SK-N-SH (cell line): ENCODE data around the gene VWA3B. TPM values are rescaled to one million over a fixed set of nuclear protein-coding genes. Genes with fewer than 3 reads are reported as not detected.

Experiments used
- CTCF ChIA-PET: fragments of 300-600, 350-600 bp; formaldehyde crosslinking; extraction: SDS; loops from one replicate; lab custom pipeline; 2021; lab: Yijun Ruan, JAX
- POLR2A ChIA-PET: fragments of 350-600 bp; sonication (Branson Sonifier 250); formaldehyde crosslinking; extraction: SDS; loops from one replicate; lab custom pipeline; 2020; ENCODE audit warnings: antibody characterized with exemption, inconsistent platforms; lab: Yijun Ruan, JAX
- DNase-seq: peaks from one replicate; pipeline ENCODE4 v3.0.0; 2012
- H2AFZ ChIP-seq: fragments of 200-600 bp; sonication (generic); 2 replicates; pipeline ENCODE4 v1.8.1; 2016; ENCODE audit warnings: antibody characterized with exemption, mild to moderate bottlenecking, low read depth
- H3F3A ChIP-seq: fragments of 200-600 bp; sonication (generic); replicated peaks from 2 replicates; pipeline ENCODE3; 2016; ENCODE audit warnings: antibody characterized with exemption, mild to moderate bottlenecking; ENCODE audit not compliant: insufficient read depth
- H3K27ac ChIP-seq, 2 experiments: fragments of 200-500 bp in 1 of 2; fragments of 200-600 bp in 1 of 2; sonication (Bioruptor generic) in 1 of 2; sonication (generic), shearing (Covaris generic) in 1 of 2; 2 replicates each; pipeline versions ENCODE4 v1.5.1 to v1.6.1; 2014 to 2016; ENCODE audit warnings: low read depth in 2 of 2, inconsistent platforms in 1 of 2, low read length in 1 of 2, mild to moderate bottlenecking in 1 of 2, mixed read lengths in 1 of 2
- H3K27me3 ChIP-seq: fragments of 200-600 bp; sonication (generic), shearing (Covaris generic); 2 replicates; pipeline ENCODE4 v1.6.1; 2016; ENCODE audit warnings: mixed run types; ENCODE audit not compliant: insufficient read depth
- H3K36me3 ChIP-seq, 2 experiments: fragments of 200-500 bp in 1 of 2; fragments of 200-600 bp in 1 of 2; sonication (Bioruptor generic) in 1 of 2; sonication (generic) in 1 of 2; replicated peaks in 1 of 2; 2 replicates each; pipeline versions ENCODE3 to v1.5.1; 2014 to 2016; ENCODE audit warnings: low read length in 1 of 2, mild to moderate bottlenecking in 1 of 2; ENCODE audit not compliant: insufficient read depth in 2 of 2, control insufficient read depth in 1 of 2
- H3K4me1 ChIP-seq, 2 experiments: fragments of 200-500 bp in 1 of 2; fragments of 200-600 bp in 1 of 2; sonication (Bioruptor generic) in 1 of 2; sonication (generic), shearing (Covaris generic) in 1 of 2; 2 replicates each; pipeline versions ENCODE4 v1.5.1 to v1.6.1; 2014 to 2016; ENCODE audit warnings: low read depth in 1 of 2, low read length in 1 of 2, mixed run types in 1 of 2; ENCODE audit not compliant: insufficient read depth in 2 of 2, control insufficient read depth in 1 of 2
- H3K4me2 ChIP-seq: fragments of 200-600 bp; sonication (generic), shearing (Covaris generic); 2 replicates; pipeline ENCODE4 v1.6.1; 2017; ENCODE audit warnings: mixed run types
- H3K4me3 ChIP-seq, 2 experiments: fragments of 200-500 bp in 1 of 2; fragments of 200-600 bp in 1 of 2; sonication (Bioruptor generic) in 1 of 2; sonication (generic), shearing (Covaris generic) in 1 of 2; 2 replicates each; pipeline versions ENCODE4 v1.5.1 to v1.8.1; 2014 to 2016; ENCODE audit warnings: low read depth in 2 of 2, inconsistent platforms in 1 of 2, low read length in 1 of 2, mild to moderate bottlenecking in 1 of 2, mixed read lengths in 1 of 2, moderate library complexity in 1 of 2
- H3K79me2 ChIP-seq: fragments of 200-600 bp; sonication (generic); 2 replicates; pipeline ENCODE4 v1.8.1; 2017; ENCODE audit warnings: mild to moderate bottlenecking; ENCODE audit not compliant: insufficient read depth
- H3K9ac ChIP-seq: fragments of 200-600 bp; sonication (generic); 2 replicates; pipeline ENCODE4 v1.6.1; 2017; ENCODE audit warnings: mixed run types
- H3K9me2 ChIP-seq: fragments of 200-600 bp; sonication (generic); 2 replicates; pipeline ENCODE4 v1.6.1; 2017; ENCODE audit warnings: mixed run types
- H3K9me3 ChIP-seq: fragments of 200-600 bp; sonication (generic); 2 replicates; pipeline ENCODE4 v1.6.1; 2017; ENCODE audit warnings: mixed run types, mild to moderate bottlenecking, moderate library complexity
- H4K20me1 ChIP-seq: fragments of 200-600 bp; sonication (generic); 2 replicates; pipeline ENCODE4 v1.6.1; 2017; ENCODE audit warnings: mild to moderate bottlenecking, mixed run types; ENCODE audit not compliant: insufficient read depth
- ELF1 ChIP-seq: IDR thresholded peaks from 2 replicates; pipeline ENCODE4 v1.4.0; 2012
- FOSL2 ChIP-seq: IDR thresholded peaks from 2 replicates; pipeline ENCODE4 v1.4.0; 2012; ENCODE audit warnings: low read depth, mild to moderate bottlenecking, moderate library complexity, borderline replicate concordance
- GATA2 ChIP-seq: sonication (generic); formaldehyde crosslinking; IDR thresholded peaks from 2 replicates; pipeline ENCODE4 v1.5.0; 2020; ENCODE audit warnings: mild to moderate bottlenecking, missing genetic modification reagents
- IRF3 ChIP-seq: fragments of 150-350 bp; IDR thresholded peaks from 2 replicates; pipeline ENCODE4 v1.6.1; 2016; ENCODE audit warnings: mild to moderate bottlenecking, low read depth, low read length
- MAX ChIP-seq: IDR thresholded peaks from 2 replicates; pipeline ENCODE4 v1.4.0; 2012; ENCODE audit warnings: low read depth
- MEF2A ChIP-seq: IDR thresholded peaks from 2 replicates; pipeline ENCODE4 v1.4.0; 2012; ENCODE audit warnings: low read depth, borderline replicate concordance
- MXI1 ChIP-seq: IDR thresholded peaks from 2 replicates; pipeline ENCODE4 v1.6.1; 2012; ENCODE audit warnings: mild to moderate bottlenecking, low read depth, low read length, improper control_type of control experiment
- NRF1 ChIP-seq: IDR thresholded peaks from 2 replicates; pipeline ENCODE4 v1.6.1; 2012; ENCODE audit warnings: low read depth, mild to moderate bottlenecking, low read length
- POLR2AphosphoS5 ChIP-seq: IDR thresholded peaks from 2 replicates; pipeline ENCODE4 v1.6.1; 2012; ENCODE audit warnings: low read depth, low read length
- RAD21 ChIP-seq: IDR thresholded peaks from 2 replicates; pipeline ENCODE4 v1.6.1; 2012; ENCODE audit warnings: mild to moderate bottlenecking, low read length
- RCOR1 ChIP-seq: fragments of 150-350 bp; IDR thresholded peaks from 2 replicates; pipeline ENCODE4 v1.6.1; 2017; ENCODE audit warnings: antibody characterized with exemption, low read length
- RFX5 ChIP-seq: IDR thresholded peaks from 2 replicates; pipeline ENCODE4 v1.6.1; 2012; ENCODE audit warnings: mild to moderate bottlenecking, improper control_type of control experiment, low read length
- RXRA ChIP-seq: IDR thresholded peaks from 2 replicates; pipeline ENCODE4 v1.4.0; 2012; ENCODE audit warnings: low read depth, mild to moderate bottlenecking, borderline replicate concordance
- USF2 ChIP-seq: fragments of 150-350 bp; IDR thresholded peaks from 2 replicates; pipeline ENCODE4 v1.6.1; 2017; ENCODE audit warnings: antibody characterized with exemption, low read length, low read depth, borderline replicate concordance
- YY1 ChIP-seq: IDR thresholded peaks from 2 replicates; pipeline ENCODE4 v1.4.0; 2012; ENCODE audit warnings: low read depth, mild to moderate bottlenecking
- WGBS: methylation state at CpG from one replicate; pipeline ENCODE4 v1.1.6; 2017; ENCODE audit warnings: low lambda C conversion rate; 5-methylcytosine and 5-hydroxymethylcytosine counted together
- polyA plus RNA-seq, 3 experiments: library from polyadenylated mRNA; depleted of rRNA; stranded (reverse); fragments of >200 nt; gene quantifications; 2 replicates each; pipeline ENCODE4 v1.2.3, GENCODE V29; 2012
- TF ChIP-seq, protein P1 (sequence below): IDR thresholded peaks from 2 replicates; pipeline ENCODE4; 2012
- TF ChIP-seq, protein P2 (sequence below): fragments of 200-600 bp; sonication (generic); IDR thresholded peaks from 2 replicates; pipeline ENCODE4 v1.6.1; 2017; ENCODE audit warnings: antibody characterized with exemption, mild to moderate bottlenecking, moderate library complexity
- TF ChIP-seq, protein P3 (sequence below): IDR thresholded peaks from 2 replicates; pipeline ENCODE4 v1.4.0; 2012; ENCODE audit warnings: low read depth, borderline replicate concordance

VWA3B gene
- polyA plus RNA-seq, 1 of the 3 experiments (the other 2 are of a cell fraction) = not detected

DNA sequence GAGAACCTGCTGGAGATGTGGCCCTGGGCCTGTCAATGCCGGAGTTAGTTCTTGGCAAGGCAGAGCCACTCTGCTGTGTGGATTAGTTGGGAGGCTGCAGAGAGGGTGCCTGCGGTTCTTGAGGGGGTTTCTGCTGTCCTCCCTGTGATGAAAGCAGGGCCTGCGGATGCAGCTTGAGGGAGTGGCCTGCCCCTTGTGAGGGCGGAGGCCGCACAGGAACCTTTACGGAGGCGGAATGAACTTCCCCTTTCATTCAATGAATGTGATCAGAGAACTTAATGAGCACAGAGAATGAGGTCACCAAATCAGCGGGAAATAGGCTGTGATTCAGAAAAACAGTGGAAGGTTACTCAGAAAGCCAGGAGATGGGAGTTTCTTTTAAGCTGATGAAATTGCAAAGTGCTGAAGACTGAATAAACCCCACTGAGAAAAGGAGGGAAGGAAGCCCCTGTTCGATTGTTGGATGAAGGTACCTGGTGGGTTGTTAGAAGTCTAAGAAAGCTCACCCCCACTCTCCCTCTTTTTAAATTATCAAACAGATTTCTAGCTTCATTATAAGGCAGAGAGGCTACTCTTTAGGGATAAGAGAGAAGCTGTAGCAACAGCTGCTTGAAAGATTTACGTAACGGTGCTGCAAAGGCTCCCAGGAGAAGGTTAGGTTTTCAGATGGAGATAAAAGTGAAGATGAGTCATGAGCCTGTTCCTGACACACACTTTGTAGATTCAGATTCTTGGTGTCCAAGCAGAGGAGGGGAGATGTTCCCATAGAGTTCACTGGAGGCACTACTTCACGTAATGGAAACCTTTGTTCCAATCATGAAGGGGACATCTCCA lies 47.4 kb downstream of the VWA3B start:
- POLR2A ChIA-PET = interaction anchor here (0.5 kb wide), 1 partner anchor 9 kb away, joined by 3 read pairs; no protein-coding TSS in a partner anchor
- no peak overlapping the region for H2AFZ ChIP-seq
- WGBS = 56% methylated on average over 12 of the region's 12 CpGs
- no peak overlapping the region for H3K4me3 ChIP-seq
- H3K36me3 ChIP-seq = no peaks in the 10 kb centered on the region
- H3K9ac ChIP-seq = no peak overlapping the region
- peaks cover 13% of the 10 kb centered on the region; the same call in 1 of the 2 replicates for H3K27me3 ChIP-seq
- DNase-seq = no peak
- TF ChIP-seq FOSL2 = no peak
- CTCF ChIA-PET = no interaction called here
- no peaks in the 10 kb centered on the region for H3K4me1 ChIP-seq
- H3K79me2 ChIP-seq = no peaks in the 10 kb centered on the region
- H3K9me3 ChIP-seq = no peaks in the 10 kb centered on the region
- no peak overlapping the region for H3K4me2 ChIP-seq
- H3K9me2 ChIP-seq = no peaks in the 10 kb centered on the region
- H3K27ac ChIP-seq = no peak overlapping the region
- no peaks in the 10 kb centered on the region for H3F3A ChIP-seq
- H4K20me1 ChIP-seq = no peaks in the 10 kb centered on the region

GRCh38 chr2:98137196-98137595 lies 50.2 kb downstream of the VWA3B start:
- Histone ChIP-seq H3K4me2 (no peak overlapping the region), H3K9me2 (no peaks in the 10 kb centered on the region), H3K27me3 (peaks cover 7% of the 10 kb centered on the region; the same call in 1 of the 2 replicates), H3K4me1 (peaks cover 0 to 2% of the 10 kb centered on the region in 2 experiments; a peak in 1 of 4 replicates), H2AFZ (no peak overlapping the region), H3F3A (no peaks in the 10 kb centered on the region), H3K4me3 (no peak overlapping the region), H3K9ac (no peak overlapping the region), H4K20me1 (no peaks in the 10 kb centered on the region), H3K79me2 (no peaks in the 10 kb centered on the region), H3K36me3 (no peaks in the 10 kb centered on the region), H3K9me3 (no peaks in the 10 kb centered on the region), H3K27ac (no peak overlapping the region)
- ChIA-PET CTCF (no interaction called here), POLR2A (no interaction called here)
- no peak for DNase-seq
- TF ChIP-seq, protein P1, sequence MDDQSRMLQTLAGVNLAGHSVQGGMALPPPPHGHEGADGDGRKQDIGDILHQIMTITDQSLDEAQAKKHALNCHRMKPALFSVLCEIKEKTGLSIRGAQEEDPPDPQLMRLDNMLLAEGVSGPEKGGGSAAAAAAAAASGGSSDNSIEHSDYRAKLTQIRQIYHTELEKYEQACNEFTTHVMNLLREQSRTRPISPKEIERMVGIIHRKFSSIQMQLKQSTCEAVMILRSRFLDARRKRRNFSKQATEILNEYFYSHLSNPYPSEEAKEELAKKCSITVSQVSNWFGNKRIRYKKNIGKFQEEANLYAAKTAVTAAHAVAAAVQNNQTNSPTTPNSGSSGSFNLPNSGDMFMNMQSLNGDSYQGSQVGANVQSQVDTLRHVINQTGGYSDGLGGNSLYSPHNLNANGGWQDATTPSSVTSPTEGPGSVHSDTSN = no peak
- TF ChIP-seq, protein P2, sequence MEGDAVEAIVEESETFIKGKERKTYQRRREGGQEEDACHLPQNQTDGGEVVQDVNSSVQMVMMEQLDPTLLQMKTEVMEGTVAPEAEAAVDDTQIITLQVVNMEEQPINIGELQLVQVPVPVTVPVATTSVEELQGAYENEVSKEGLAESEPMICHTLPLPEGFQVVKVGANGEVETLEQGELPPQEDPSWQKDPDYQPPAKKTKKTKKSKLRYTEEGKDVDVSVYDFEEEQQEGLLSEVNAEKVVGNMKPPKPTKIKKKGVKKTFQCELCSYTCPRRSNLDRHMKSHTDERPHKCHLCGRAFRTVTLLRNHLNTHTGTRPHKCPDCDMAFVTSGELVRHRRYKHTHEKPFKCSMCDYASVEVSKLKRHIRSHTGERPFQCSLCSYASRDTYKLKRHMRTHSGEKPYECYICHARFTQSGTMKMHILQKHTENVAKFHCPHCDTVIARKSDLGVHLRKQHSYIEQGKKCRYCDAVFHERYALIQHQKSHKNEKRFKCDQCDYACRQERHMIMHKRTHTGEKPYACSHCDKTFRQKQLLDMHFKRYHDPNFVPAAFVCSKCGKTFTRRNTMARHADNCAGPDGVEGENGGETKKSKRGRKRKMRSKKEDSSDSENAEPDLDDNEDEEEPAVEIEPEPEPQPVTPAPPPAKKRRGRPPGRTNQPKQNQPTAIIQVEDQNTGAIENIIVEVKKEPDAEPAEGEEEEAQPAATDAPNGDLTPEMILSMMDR = no peak
- no peak for TF ChIP-seq POLR2AphosphoS5
- no peak for TF ChIP-seq RCOR1
- no peak for TF ChIP-seq MEF2A
- no peak for TF ChIP-seq MXI1
- no peak for TF ChIP-seq GATA2 (CRISPR knock-in tag)
- no peak for TF ChIP-seq MAX
- TF ChIP-seq USF2 = no peak
- no peak for TF ChIP-seq RXRA
- no peak for TF ChIP-seq RFX5
- no peak for TF ChIP-seq IRF3
- TF ChIP-seq ELF1 = no peak
- TF ChIP-seq, protein P3, sequence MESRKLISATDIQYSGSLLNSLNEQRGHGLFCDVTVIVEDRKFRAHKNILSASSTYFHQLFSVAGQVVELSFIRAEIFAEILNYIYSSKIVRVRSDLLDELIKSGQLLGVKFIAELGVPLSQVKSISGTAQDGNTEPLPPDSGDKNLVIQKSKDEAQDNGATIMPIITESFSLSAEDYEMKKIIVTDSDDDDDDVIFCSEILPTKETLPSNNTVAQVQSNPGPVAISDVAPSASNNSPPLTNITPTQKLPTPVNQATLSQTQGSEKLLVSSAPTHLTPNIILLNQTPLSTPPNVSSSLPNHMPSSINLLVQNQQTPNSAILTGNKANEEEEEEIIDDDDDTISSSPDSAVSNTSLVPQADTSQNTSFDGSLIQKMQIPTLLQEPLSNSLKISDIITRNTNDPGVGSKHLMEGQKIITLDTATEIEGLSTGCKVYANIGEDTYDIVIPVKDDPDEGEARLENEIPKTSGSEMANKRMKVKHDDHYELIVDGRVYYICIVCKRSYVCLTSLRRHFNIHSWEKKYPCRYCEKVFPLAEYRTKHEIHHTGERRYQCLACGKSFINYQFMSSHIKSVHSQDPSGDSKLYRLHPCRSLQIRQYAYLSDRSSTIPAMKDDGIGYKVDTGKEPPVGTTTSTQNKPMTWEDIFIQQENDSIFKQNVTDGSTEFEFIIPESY = no peak
- no peak for TF ChIP-seq NRF1
- no peak for TF ChIP-seq YY1
- no peak for TF ChIP-seq RAD21
